HepG2 (cell line): ENCODE measurements around the gene DLG4. TPM values are rescaled to one million over a fixed set of nuclear protein-coding genes. Genes with fewer than 3 reads are reported as not detected.

Experiments
- CHD2 ChIP-seq: IDR thresholded peaks from 2 replicates; pipeline ENCODE4 v1.6.1; 2011; ENCODE audit warnings: low read depth, low read length, improper control_type of control experiment
- DZIP1 ChIP-seq: sonication (generic); formaldehyde crosslinking; IDR thresholded peaks from 2 replicates; pipeline ENCODE4 v1.5.0; 2020; ENCODE audit warnings: mild to moderate bottlenecking, missing genetic modification reagents
- FOSL2 ChIP-seq: sonication (generic); formaldehyde crosslinking; IDR thresholded peaks from 2 replicates; pipeline ENCODE4 v1.4.0; 2020; ENCODE audit warnings: missing genetic modification reagents
- HNF4G ChIP-seq, 2 experiments: sonication (generic) in 1 of 2; formaldehyde crosslinking in 1 of 2; IDR thresholded peaks; 2 replicates each; pipeline versions ENCODE4 v1.4.0 to v1.6.1; 2011 to 2020; ENCODE audit warnings: borderline replicate concordance in 2 of 2, low read depth in 2 of 2, mild to moderate bottlenecking in 2 of 2, low read length in 1 of 2, missing genetic modification reagents in 1 of 2, moderate library complexity in 1 of 2
- HOMEZ ChIP-seq: IDR thresholded peaks from 2 replicates; pipeline ENCODE4 v1.6.1; 2016; ENCODE audit warnings: low read depth
- NR2C2 ChIP-seq: sonication (generic); formaldehyde crosslinking; IDR thresholded peaks from 2 replicates; pipeline ENCODE4 v1.4.0; 2020; ENCODE audit warnings: missing genetic modification reagents, mild to moderate bottlenecking, moderate library complexity, borderline replicate concordance
- SKIL ChIP-seq: sonication (generic); formaldehyde crosslinking; IDR thresholded peaks from 2 replicates; pipeline ENCODE4 v1.8.0; 2022; ENCODE audit warnings: missing genetic modification reagents, mild to moderate bottlenecking, moderate library complexity, borderline replicate concordance
- SP5 ChIP-seq: IDR thresholded peaks from 2 replicates; pipeline ENCODE4 v1.6.1; 2016; ENCODE audit warnings: low read depth, borderline replicate concordance
- TFDP1 ChIP-seq: IDR thresholded peaks from 2 replicates; pipeline ENCODE4 v1.6.1; 2016; ENCODE audit warnings: missing compliant biosample characterization, missing genetic modification reagents, borderline replicate concordance
- ZBTB7A ChIP-seq: sonication (generic); formaldehyde crosslinking; IDR thresholded peaks from 2 replicates; pipeline ENCODE4 v1.8.0; 2022; ENCODE audit warnings: mild to moderate bottlenecking, missing genetic modification reagents
- ZFYVE20 ChIP-seq: sonication (generic); formaldehyde crosslinking; IDR thresholded peaks from 2 replicates; pipeline ENCODE4 v1.8.0; 2023; ENCODE audit warnings: low read depth, mild to moderate bottlenecking, moderate library complexity, missing genetic modification reagents, borderline replicate concordance
- ZNF597 ChIP-seq: sonication (generic); formaldehyde crosslinking; IDR thresholded peaks from 2 replicates; pipeline ENCODE4 v1.5.0; 2020; ENCODE audit warnings: missing genetic modification reagents
- ZNF713 ChIP-seq: sonication (generic); formaldehyde crosslinking; IDR thresholded peaks from 2 replicates; pipeline ENCODE4 v1.4.0; 2020; ENCODE audit warnings: mild to moderate bottlenecking, missing genetic modification reagents
- ZNF770 ChIP-seq: sonication (generic); formaldehyde crosslinking; IDR thresholded peaks from 2 replicates; pipeline ENCODE4 v1.5.0; 2020; ENCODE audit warnings: mild to moderate bottlenecking, missing genetic modification reagents
- ZSCAN22 ChIP-seq: sonication (generic); formaldehyde crosslinking; IDR thresholded peaks from 2 replicates; pipeline ENCODE4 v1.4.0; 2020; ENCODE audit warnings: mild to moderate bottlenecking, missing genetic modification reagents
- polyA plus RNA-seq, 8 experiments: library from polyadenylated mRNA; depleted of rRNA in 3 of 8; stranded (reverse) in 7 of 8; unstranded in 1 of 8; fragments of >200 nt; fragmentation: Illumina TruSeq in 4 of 8; extraction: Trizol in 4 of 8; gene quantifications; 2 replicates each; pipeline versions ENCODE4 v1.2.1 to v1.2.3, GENCODE V29; 2011 to 2016; ENCODE audit warnings: low read depth in 4 of 8, missing spikeins in 1 of 8, mixed read lengths in 1 of 8; ENCODE audit not compliant: insufficient read depth in 1 of 8
- total RNA-seq, 5 experiments: library from RNA; depleted of rRNA; stranded (reverse); fragments of >200 nt; fragmentation: Illumina TruSeq; extraction: Trizol; gene quantifications; 2 replicates each; pipeline ENCODE4 v1.2.3, GENCODE V29; 2016; ENCODE audit warnings: low read depth in 1 of 5

The DLG4 gene
- total and polyA plus RNA-seq, 2 of the 13 experiments (the other 11 are each of a cell fraction or from before 2014, with no cell fraction given): 0.71 to 4.3 TPM

GRCh38 chr17:7252176-7253043, 32.8 kb upstream of the DLG4 start, which contains the start of gene ELP5 (continued):
- TF ChIP-seq ZBTB7A: peak; percentile 68; the same call in 1 of the 2 replicates
- no peak for TF ChIP-seq ZNF770 (CRISPR knock-in tag)
- TF ChIP-seq DZIP1 (CRISPR knock-in tag): peak; percentile 90
- peak; percentile 34 for TF ChIP-seq FOSL2
- peak; percentile 90 for TF ChIP-seq NR2C2 (CRISPR knock-in tag)
- TF ChIP-seq HOMEZ: 0 out of 2 replicates have a peak, but pooled peaks have one; percentile 11
- TF ChIP-seq ZSCAN22 (CRISPR knock-in tag): no peak
- TF ChIP-seq CHD2: 0 out of 2 replicates have a peak, but pooled peaks have one; percentile 11
- no peak for TF ChIP-seq ZFYVE20 (CRISPR knock-in tag)
- TF ChIP-seq TFDP1: no peak; the same call in 1 of the 2 replicates
- TF ChIP-seq ZNF713: no peak
- TF ChIP-seq ZNF597 (CRISPR knock-in tag): no peak
- TF ChIP-seq HNF4G (IDR thresholded peaks at IDR 0.05; ENCODE audit: borderline replicate concordance, low read depth, low read length): peak; percentile 11; the same call in 1 of the 2 replicates
- no peak for TF ChIP-seq HNF4G (CRISPR knock-in tag; IDR thresholded peaks at IDR 0.05; ENCODE audit: borderline replicate concordance, low read depth)
- TF ChIP-seq SKIL: no peak
- TF ChIP-seq SP5: 0 out of 2 replicates have a peak, but pooled peaks have one; percentile 46
